Gastroesophageal sphincter (tissue), 3 donors: ENCODE data around the gene PRIM2.
"Not testable (repeated sequence)": the region's sequence is repeated elsewhere in the genome, so short reads cannot be mapped to it uniquely, and the experiment has no call there.

Experiments
- POLR2A ChIP-seq, 2 donors: fragments of 450-650 bp; IDR thresholded peaks; one replicate each; pipeline ENCODE4 v1.6.1; 2017; ENCODE audit warnings: antibody characterized with exemption in 2 of 2, mild to moderate bottlenecking in 2 of 2, moderate library complexity in 1 of 2
- POLR2AphosphoS5 ChIP-seq: sonication (generic); formaldehyde crosslinking; IDR thresholded peaks from one replicate; pipeline ENCODE4 v1.6.1; 2017; ENCODE audit warnings: antibody characterized with exemption
- TF ChIP-seq, protein P1 (sequence below), 4 experiments: fragments of 200-600 bp in 2 of 4; fragments of 450-650 bp in 2 of 4; sonication (generic) in 1 of 4; IDR thresholded peaks; one replicate each; pipeline ENCODE4 v1.5.1; 2017 to 2019; ENCODE audit warnings: antibody characterized with exemption in 4 of 4, mild to moderate bottlenecking in 2 of 4, moderate library complexity in 2 of 4

DNA sequence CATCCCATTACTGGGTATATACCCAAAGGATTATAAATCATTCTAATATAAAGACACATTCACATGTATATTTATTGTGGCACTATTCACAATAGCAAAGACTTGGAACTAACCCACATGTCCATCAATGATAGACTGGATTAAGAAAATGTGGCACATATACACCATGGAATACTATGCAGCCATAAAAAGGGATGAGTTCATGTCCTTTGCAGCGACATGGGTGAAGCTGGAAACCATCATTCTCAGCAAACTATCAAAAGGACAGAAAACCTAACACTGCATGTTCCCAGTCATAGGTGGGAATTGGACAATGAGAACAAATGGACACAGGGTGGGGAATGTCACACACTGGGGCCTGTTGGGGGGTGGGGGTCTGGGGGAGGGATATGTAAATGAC, 24.0 kb upstream of the PRIM2 start:
- not testable (repeated sequence) for TF ChIP-seq POLR2A (IDR thresholded peaks at IDR 0.05); POLR2AphosphoS5
- TF ChIP-seq, protein P1, sequence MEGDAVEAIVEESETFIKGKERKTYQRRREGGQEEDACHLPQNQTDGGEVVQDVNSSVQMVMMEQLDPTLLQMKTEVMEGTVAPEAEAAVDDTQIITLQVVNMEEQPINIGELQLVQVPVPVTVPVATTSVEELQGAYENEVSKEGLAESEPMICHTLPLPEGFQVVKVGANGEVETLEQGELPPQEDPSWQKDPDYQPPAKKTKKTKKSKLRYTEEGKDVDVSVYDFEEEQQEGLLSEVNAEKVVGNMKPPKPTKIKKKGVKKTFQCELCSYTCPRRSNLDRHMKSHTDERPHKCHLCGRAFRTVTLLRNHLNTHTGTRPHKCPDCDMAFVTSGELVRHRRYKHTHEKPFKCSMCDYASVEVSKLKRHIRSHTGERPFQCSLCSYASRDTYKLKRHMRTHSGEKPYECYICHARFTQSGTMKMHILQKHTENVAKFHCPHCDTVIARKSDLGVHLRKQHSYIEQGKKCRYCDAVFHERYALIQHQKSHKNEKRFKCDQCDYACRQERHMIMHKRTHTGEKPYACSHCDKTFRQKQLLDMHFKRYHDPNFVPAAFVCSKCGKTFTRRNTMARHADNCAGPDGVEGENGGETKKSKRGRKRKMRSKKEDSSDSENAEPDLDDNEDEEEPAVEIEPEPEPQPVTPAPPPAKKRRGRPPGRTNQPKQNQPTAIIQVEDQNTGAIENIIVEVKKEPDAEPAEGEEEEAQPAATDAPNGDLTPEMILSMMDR (IDR thresholded peaks at IDR 0.05): not testable (repeated sequence)
